NB4 (cell line): ENCODE measurements around the gene TMPRSS11B.

ENCODE experiments used
- MAX ChIP-seq: IDR thresholded peaks from 2 replicates; pipeline ENCODE4 v1.6.1; 2011; ENCODE audit warnings: low read depth, low read length
- TF ChIP-seq, protein P1 (sequence below): IDR thresholded peaks from one replicate; pipeline ENCODE4 v1.5.1; 2012; ENCODE audit warnings: low read depth, low read length

GRCh38 chr4:68272860-68273259, 27.4 kb upstream of the TMPRSS11B start:
- TF ChIP-seq, protein P1, sequence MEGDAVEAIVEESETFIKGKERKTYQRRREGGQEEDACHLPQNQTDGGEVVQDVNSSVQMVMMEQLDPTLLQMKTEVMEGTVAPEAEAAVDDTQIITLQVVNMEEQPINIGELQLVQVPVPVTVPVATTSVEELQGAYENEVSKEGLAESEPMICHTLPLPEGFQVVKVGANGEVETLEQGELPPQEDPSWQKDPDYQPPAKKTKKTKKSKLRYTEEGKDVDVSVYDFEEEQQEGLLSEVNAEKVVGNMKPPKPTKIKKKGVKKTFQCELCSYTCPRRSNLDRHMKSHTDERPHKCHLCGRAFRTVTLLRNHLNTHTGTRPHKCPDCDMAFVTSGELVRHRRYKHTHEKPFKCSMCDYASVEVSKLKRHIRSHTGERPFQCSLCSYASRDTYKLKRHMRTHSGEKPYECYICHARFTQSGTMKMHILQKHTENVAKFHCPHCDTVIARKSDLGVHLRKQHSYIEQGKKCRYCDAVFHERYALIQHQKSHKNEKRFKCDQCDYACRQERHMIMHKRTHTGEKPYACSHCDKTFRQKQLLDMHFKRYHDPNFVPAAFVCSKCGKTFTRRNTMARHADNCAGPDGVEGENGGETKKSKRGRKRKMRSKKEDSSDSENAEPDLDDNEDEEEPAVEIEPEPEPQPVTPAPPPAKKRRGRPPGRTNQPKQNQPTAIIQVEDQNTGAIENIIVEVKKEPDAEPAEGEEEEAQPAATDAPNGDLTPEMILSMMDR, result no peak
- no peak for TF ChIP-seq MAX
